SK-N-SH (cell line): ENCODE data around the gene FBH1.

Experiments used
- CTCF ChIP-seq: fragments of 200-600 bp; sonication (generic); IDR thresholded peaks from 2 replicates; pipeline ENCODE4 v1.6.1; 2017; ENCODE audit warnings: antibody characterized with exemption, mild to moderate bottlenecking, moderate library complexity
- FOSL2 ChIP-seq: IDR thresholded peaks from 2 replicates; pipeline ENCODE4 v1.4.0; 2012; ENCODE audit warnings: low read depth, mild to moderate bottlenecking, moderate library complexity, borderline replicate concordance
- FOXM1 ChIP-seq: IDR thresholded peaks from 2 replicates; pipeline ENCODE4 v1.4.0; 2012; ENCODE audit warnings: low read depth, mild to moderate bottlenecking
- SIN3A ChIP-seq: IDR thresholded peaks from 2 replicates; pipeline ENCODE4 v1.6.1; 2012; ENCODE audit warnings: low read depth, mild to moderate bottlenecking, low read length, moderate library complexity, borderline replicate concordance
- ZBTB33 ChIP-seq: IDR thresholded peaks from 2 replicates; pipeline ENCODE4 v1.4.0; 2012; ENCODE audit warnings: low read depth, borderline replicate concordance

GRCh38 chr10:5970066-5970465 is 80.0 kb downstream of the FBH1 start:
- TF ChIP-seq FOXM1: no peak
- TF ChIP-seq CTCF: no peak
- TF ChIP-seq FOSL2: no peak
- no peak for TF ChIP-seq SIN3A
- TF ChIP-seq ZBTB33: no peak
